GM23248 (cell line): ENCODE results near the gene FHOD3. TPM values are rescaled to one million over a fixed set of nuclear protein-coding genes. Genes with fewer than 3 reads are reported as not detected.
A peak's percentile ranks its signal among the peaks of the same experiment; 100 is the strongest.

Source experiments
- DNase-seq: peaks from one replicate; pipeline ENCODE4 v3.0.0-alpha.2; 2015
- H2AFZ ChIP-seq: fragments of 200-600 bp; sonication (generic); 2 replicates; pipeline ENCODE4 v1.6.1; 2016; ENCODE audit warnings: antibody characterized with exemption
- H3F3A ChIP-seq: fragments of 200-600 bp; sonication (generic); 2 replicates; pipeline ENCODE4 v1.6.1; 2016; ENCODE audit warnings: mild to moderate bottlenecking, antibody characterized with exemption, mixed run types; ENCODE audit not compliant: insufficient read depth
- H3K27ac ChIP-seq: fragments of 200-600 bp; sonication (generic); 2 replicates; pipeline ENCODE4 v1.5.1; 2016; ENCODE audit warnings: mild to moderate bottlenecking
- H3K27me3 ChIP-seq: fragments of 200-600 bp; sonication (generic); replicated peaks from 2 replicates; pipeline ENCODE4 v1.6.1; 2016; ENCODE audit warnings: mild to moderate bottlenecking; ENCODE audit not compliant: insufficient read depth
- H3K36me3 ChIP-seq: fragments of 200-600 bp; sonication (generic); 2 replicates; pipeline ENCODE4 v1.6.1; 2016; ENCODE audit warnings: low read depth, mild to moderate bottlenecking
- H3K4me1 ChIP-seq: fragments of 200-600 bp; sonication (generic); 2 replicates; pipeline ENCODE4 v1.6.1; 2016; ENCODE audit warnings: mild to moderate bottlenecking; ENCODE audit not compliant: insufficient read depth
- H3K4me2 ChIP-seq: fragments of 200-600 bp; sonication (generic); one replicate; pipeline ENCODE4 v1.6.1; 2016; ENCODE audit warnings: mild to moderate bottlenecking; ENCODE audit not compliant: unreplicated experiment
- H3K4me3 ChIP-seq: fragments of 200-600 bp; sonication (generic); 2 replicates; pipeline ENCODE4 v1.5.1; 2016; ENCODE audit warnings: mild to moderate bottlenecking
- H3K79me2 ChIP-seq: fragments of 200-600 bp; sonication (generic); 2 replicates; pipeline ENCODE4 v1.6.1; 2016; ENCODE audit warnings: mild to moderate bottlenecking; ENCODE audit not compliant: insufficient read depth
- H3K9ac ChIP-seq: fragments of 200-600 bp; sonication (generic); 2 replicates; pipeline ENCODE4 v1.6.1; 2016; ENCODE audit warnings: mild to moderate bottlenecking
- H3K9me2 ChIP-seq: fragments of 200-600 bp; sonication (generic); 2 replicates; pipeline ENCODE4 v1.6.1; 2016; ENCODE audit warnings: mixed run types, mild to moderate bottlenecking, moderate library complexity; ENCODE audit not compliant: insufficient read depth
- H3K9me3 ChIP-seq: fragments of 200-600 bp; sonication (generic); one replicate; pipeline ENCODE4 v1.6.1; 2017; ENCODE audit warnings: low read depth
- H4K20me1 ChIP-seq: fragments of 200-600 bp; sonication (generic); 2 replicates; pipeline ENCODE4 v1.6.0; 2016; ENCODE audit not compliant: insufficient read depth
- EZH2 ChIP-seq: fragments of 200-600 bp; sonication (generic); IDR thresholded peaks from 2 replicates; pipeline ENCODE4 v1.6.1; 2018; ENCODE audit warnings: antibody characterized with exemption, mild to moderate bottlenecking; ENCODE audit not compliant: insufficient read depth, poor library complexity, severe bottlenecking
- EZH2phosphoT487 ChIP-seq: fragments of 200-600 bp; sonication (generic); IDR thresholded peaks from 2 replicates; pipeline ENCODE4 v1.6.1; 2018; ENCODE audit warnings: antibody characterized with exemption, moderate library complexity, mild to moderate bottlenecking, low read depth; ENCODE audit not compliant: insufficient read depth
- WGBS, 2 experiments: methylation state at CpG; one replicate each; pipeline ENCODE4 v1.1.6; 2015 to 2017; ENCODE audit warnings: low lambda C conversion rate in 2 of 2, low coverage in 1 of 2; ENCODE audit errors: missing lambda C conversion rate in 2 of 2; 5-methylcytosine and 5-hydroxymethylcytosine counted together
- in situ Hi-C: fragments of 300-500 bp; cut with MboI; formaldehyde crosslinking; loops from 2 replicates; pipeline ENCODE4 v1.15.0; 2020
- polyA plus RNA-seq: library from polyadenylated mRNA; unstranded; fragments of >200 nt; fragmentation: Nextera tagmentation; extraction: Ambion mirVana; gene quantifications from 2 replicates; pipeline ENCODE4 v1.2.1, GENCODE V29; 2016
- total RNA-seq: library from RNA; depleted of rRNA; stranded (reverse); fragments of >200 nt; shearing (Covaris generic); gene quantifications from 2 replicates; pipeline ENCODE4 v1.2.3, GENCODE V29; 2014

FHOD3 gene
- total and polyA plus RNA-seq, 2 experiments from 2014 or later: 1.6 to 10.1 TPM

DNA sequence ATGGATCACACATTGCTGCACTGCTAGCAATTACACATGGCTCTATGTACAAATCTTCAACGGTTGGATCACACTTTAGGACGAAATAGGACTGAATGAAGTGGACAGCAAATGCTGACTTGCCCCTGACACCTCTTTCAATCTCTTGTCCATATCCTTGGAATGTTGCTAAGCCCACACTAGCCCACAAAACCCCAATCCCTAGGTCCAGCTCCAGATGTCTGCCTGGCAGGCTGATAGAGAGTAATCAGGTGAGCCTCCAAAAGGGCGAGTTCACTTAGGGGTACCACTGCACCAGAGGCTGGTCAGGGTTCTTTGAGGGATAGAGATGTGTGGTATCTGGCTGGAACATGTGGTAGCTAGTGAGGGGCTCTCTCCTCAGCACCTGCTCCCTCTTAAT, 18.5 kb upstream of the FHOD3 start:
- H3K9me3 ChIP-seq: no peaks in the 10 kb centered on the region
- no peaks in the 10 kb centered on the region for H3F3A ChIP-seq
- H2AFZ ChIP-seq: no peak overlapping the region
- H3K4me2 ChIP-seq: no peak overlapping the region
- H3K79me2 ChIP-seq: no peaks in the 10 kb centered on the region
- no peaks in the 10 kb centered on the region for H3K4me1 ChIP-seq
- no peaks in the 10 kb centered on the region for H3K9me2 ChIP-seq
- H3K4me3 ChIP-seq: no peak overlapping the region
- DNase-seq: no peak
- no peaks in the 10 kb centered on the region for H3K27me3 ChIP-seq
- H3K9ac ChIP-seq: no peak overlapping the region
- WGBS, 2 experiments: 89 to 92% methylated on average over 3 of the region's 3 CpGs
- H3K36me3 ChIP-seq: no peaks in the 10 kb centered on the region
- no peak overlapping the region for H3K27ac ChIP-seq
- in situ Hi-C loops: loop anchor here (10.0 kb wide), 1 partner anchor 524 kb away; no protein-coding TSS in a partner anchor
- TF ChIP-seq EZH2phosphoT487 (no peak), EZH2 (no peak)
- no peaks in the 10 kb centered on the region for H4K20me1 ChIP-seq

DNA sequence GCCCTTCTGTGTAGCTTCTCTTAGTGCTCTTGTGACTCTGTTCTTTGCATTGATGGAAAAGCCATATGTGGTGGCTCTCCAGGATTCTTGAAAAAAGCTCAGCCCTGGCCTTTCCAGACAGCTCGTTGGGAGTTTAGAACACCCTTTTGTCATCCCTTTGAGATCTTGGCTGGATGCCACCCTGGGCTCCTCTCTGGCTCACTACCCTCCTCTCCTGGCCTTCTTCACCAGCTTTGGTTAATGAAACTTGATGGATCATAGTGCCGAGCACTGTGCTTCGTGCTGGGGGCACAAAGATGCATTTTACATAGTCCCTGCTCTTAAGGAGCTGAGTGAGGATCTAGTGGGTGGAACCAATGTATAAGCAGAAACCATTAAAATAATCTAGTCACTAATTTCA, 15.6 kb upstream of the FHOD3 start:
- Histone ChIP-seq H3K27ac (no peak overlapping the region), H3K9me2 (no peaks in the 10 kb centered on the region), H3K9me3 (no peaks in the 10 kb centered on the region), H3K4me3 (no peak overlapping the region), H3K36me3 (no peaks in the 10 kb centered on the region), H3K27me3 (no peaks in the 10 kb centered on the region), H3K79me2 (no peaks in the 10 kb centered on the region), H4K20me1 (no peaks in the 10 kb centered on the region), H3K4me1 (no peaks in the 10 kb centered on the region), H3F3A (no peaks in the 10 kb centered on the region), H3K4me2 (no peak overlapping the region), H2AFZ (no peak overlapping the region), H3K9ac (no peak overlapping the region)
- in situ Hi-C loops: loop anchor here (5.0 to 10.0 kb wide), 2 partner anchors 190 to 267 kb away; no protein-coding TSS in a partner anchor
- no peak for TF ChIP-seq EZH2
- no peak for TF ChIP-seq EZH2phosphoT487
- 49 to 63% methylated on average over 3 of the region's 3 CpGs for WGBS, 2 experiments
- no peak for DNase-seq

DNA sequence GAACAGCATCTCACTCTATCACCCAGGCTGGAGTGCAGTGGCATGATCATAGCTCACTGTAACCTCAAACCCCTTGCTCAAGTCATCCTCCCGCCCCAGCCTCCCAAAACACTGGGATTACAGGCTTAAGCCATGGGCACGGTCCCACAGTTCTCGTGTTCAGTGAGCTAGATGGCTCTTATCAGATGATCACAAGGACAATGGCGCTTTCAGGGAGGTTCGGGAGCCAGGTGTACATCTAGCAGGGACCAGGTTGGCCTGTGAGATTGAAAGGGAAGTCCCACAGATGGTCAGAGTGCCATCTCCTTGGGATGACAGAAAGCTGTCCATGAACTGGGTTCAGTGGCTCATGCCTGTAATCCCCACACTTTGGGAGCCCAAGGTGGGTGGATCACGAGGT, 14.1 kb upstream of the FHOD3 start:
- H3K4me3 ChIP-seq: no peak overlapping the region
- H3K9me3 ChIP-seq: peaks cover 1% of the 10 kb centered on the region
- in situ Hi-C loops: loop anchor here (5.0 to 10.0 kb wide), 2 partner anchors 191 to 269 kb away; no protein-coding TSS in a partner anchor
- no peaks in the 10 kb centered on the region for H3K27me3 ChIP-seq
- no peak overlapping the region for H3K27ac ChIP-seq
- no peak overlapping the region for H3K9ac ChIP-seq
- no peaks in the 10 kb centered on the region for H4K20me1 ChIP-seq
- H3K79me2 ChIP-seq: no peaks in the 10 kb centered on the region
- no peak overlapping the region for H2AFZ ChIP-seq
- no peak overlapping the region for H3K4me2 ChIP-seq
- 85 to 86% methylated on average over 6 of the region's 6 CpGs for WGBS, 2 experiments
- H3K4me1 ChIP-seq: no peaks in the 10 kb centered on the region
- H3K9me2 ChIP-seq: no peaks in the 10 kb centered on the region
- H3F3A ChIP-seq: no peaks in the 10 kb centered on the region
- no peak for DNase-seq
- H3K36me3 ChIP-seq: no peaks in the 10 kb centered on the region
- TF ChIP-seq EZH2phosphoT487 (no peak), EZH2 (no peak)

DNA sequence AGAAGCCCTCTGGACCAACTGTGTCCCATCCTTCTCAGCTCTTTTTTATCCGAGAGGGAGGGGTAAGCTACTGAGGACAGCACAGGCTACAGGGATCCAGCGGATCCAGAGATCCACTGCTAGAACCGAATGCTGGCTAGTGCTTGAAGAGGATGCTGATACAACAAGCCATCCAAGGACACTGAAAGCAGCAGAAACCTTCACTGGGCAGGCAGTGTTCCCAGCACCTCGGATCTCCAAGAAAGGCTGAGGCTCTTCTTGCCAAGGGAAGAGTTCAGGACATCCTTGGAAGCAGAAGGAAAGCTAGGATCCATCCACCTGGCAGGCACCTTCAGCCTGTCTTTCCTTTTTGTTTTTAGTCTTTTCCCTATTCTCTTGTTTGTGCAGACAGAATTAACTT, 13.2 kb upstream of the FHOD3 start:
- TF ChIP-seq EZH2phosphoT487: no peak
- no peak for TF ChIP-seq EZH2
- H3F3A ChIP-seq: no peaks in the 10 kb centered on the region
- no peak overlapping the region for H3K27ac ChIP-seq
- in situ Hi-C loops: loop anchor here (5.0 to 10.0 kb wide), 2 partner anchors 192 to 269 kb away; no protein-coding TSS in a partner anchor
- H3K79me2 ChIP-seq: no peaks in the 10 kb centered on the region
- H3K4me1 ChIP-seq: no peaks in the 10 kb centered on the region
- 24 to 27% methylated on average over 4 of the region's 4 CpGs for WGBS, 2 experiments
- no peak overlapping the region for H3K4me3 ChIP-seq
- H3K36me3 ChIP-seq: no peaks in the 10 kb centered on the region
- DNase-seq: no peak
- no peak overlapping the region for H3K9ac ChIP-seq
- H4K20me1 ChIP-seq: no peaks in the 10 kb centered on the region
- no peaks in the 10 kb centered on the region for H3K27me3 ChIP-seq
- no peaks in the 10 kb centered on the region for H3K9me2 ChIP-seq
- peak overlapping the region; percentile 19 for H3K4me2 ChIP-seq
- H3K9me3 ChIP-seq: peaks cover 3% of the 10 kb centered on the region
- H2AFZ ChIP-seq: peak overlapping the region; percentile 40; the same call in 1 of the 2 replicates
